ENCODE data around the gene NLRC3.

The NLRC3 gene

DNA sequence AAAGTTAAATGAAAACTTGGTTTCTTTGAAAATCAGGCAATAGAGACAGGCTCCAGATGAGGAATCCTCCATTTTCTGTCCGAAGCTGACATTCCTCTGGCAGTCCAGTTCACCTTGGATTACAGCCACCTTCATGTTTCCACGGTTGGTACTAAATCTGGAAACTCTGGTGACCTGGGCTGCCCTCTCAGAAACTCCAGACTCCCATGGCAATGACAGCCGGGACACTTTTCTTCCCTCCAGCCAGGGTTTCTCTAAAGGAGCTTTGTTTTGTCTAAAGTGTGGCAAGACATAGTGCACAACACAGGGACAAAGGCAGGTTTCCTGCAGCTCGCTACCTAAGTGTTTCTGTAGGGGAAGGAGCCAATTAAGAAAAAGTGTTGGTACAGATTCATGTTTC, 40.4 kb downstream of the NLRC3 start:
- TF ChIP-seq, protein P1, sequence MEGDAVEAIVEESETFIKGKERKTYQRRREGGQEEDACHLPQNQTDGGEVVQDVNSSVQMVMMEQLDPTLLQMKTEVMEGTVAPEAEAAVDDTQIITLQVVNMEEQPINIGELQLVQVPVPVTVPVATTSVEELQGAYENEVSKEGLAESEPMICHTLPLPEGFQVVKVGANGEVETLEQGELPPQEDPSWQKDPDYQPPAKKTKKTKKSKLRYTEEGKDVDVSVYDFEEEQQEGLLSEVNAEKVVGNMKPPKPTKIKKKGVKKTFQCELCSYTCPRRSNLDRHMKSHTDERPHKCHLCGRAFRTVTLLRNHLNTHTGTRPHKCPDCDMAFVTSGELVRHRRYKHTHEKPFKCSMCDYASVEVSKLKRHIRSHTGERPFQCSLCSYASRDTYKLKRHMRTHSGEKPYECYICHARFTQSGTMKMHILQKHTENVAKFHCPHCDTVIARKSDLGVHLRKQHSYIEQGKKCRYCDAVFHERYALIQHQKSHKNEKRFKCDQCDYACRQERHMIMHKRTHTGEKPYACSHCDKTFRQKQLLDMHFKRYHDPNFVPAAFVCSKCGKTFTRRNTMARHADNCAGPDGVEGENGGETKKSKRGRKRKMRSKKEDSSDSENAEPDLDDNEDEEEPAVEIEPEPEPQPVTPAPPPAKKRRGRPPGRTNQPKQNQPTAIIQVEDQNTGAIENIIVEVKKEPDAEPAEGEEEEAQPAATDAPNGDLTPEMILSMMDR (IDR thresholded peaks at IDR 0.05), result no peak

- TF ChIP-seq, protein P1 (IDR thresholded peaks at IDR 0.05), result no peak
Observed at GRCh38 chr16:3536271-3536731, 40.9 kb downstream of the NLRC3 start.

- TF ChIP-seq, protein P1 (IDR thresholded peaks at IDR 0.05), result no peak
Observed at GRCh38 chr16:3534126-3534525, 43.1 kb downstream of the NLRC3 start.

GRCh38 chr16:3532741-3533140, 44.5 kb downstream of the NLRC3 start:
- TF ChIP-seq, protein P1 (IDR thresholded peaks at IDR 0.05), result no peak

DNA sequence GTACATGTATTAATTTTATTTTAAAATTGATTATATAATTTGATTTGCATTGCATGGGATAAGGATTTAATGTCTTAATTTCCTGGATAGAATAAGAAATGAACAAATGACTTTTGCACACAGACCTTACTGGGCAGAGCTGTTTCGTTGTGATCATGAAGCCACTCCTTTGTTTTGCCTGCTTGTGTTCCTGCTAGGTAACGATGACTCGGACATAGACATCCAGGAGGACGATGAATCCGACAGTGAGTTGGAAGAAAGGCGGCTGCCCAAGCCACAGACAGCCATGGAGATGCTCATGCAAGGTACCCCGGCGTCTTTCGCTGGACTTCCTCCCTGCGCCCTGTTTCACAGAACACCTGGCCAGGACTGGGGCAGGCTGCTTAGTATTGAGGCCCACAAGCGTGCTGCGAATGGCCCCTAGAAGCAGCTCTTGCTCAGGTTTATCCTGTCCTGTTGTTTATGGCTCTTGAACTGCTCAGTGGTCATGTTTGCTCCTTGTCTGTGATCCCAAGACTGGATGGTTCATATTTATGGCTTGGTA, 46.8 kb downstream of the NLRC3 start:
- TF ChIP-seq, protein P1 (IDR thresholded peaks at IDR 0.05), result no peak

DNA sequence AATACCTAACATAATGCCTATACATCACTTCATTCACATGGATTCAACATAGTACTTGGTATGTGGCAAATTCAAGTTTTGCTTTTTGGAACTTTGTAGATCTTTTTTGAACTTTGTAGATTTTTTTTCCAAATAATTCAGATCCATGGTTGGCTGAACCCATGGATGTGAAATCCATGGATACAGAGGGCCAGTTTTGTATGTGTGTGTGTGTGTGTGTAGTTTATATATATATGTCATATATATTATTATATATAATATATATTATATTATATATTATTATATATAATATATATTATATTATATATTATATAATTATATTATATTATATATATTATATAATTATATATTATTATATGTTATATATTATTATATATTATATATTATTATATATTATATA, 48.0 kb downstream of the NLRC3 start:
- TF ChIP-seq, protein P1 (IDR thresholded peaks at IDR 0.05), result no peak

DNA sequence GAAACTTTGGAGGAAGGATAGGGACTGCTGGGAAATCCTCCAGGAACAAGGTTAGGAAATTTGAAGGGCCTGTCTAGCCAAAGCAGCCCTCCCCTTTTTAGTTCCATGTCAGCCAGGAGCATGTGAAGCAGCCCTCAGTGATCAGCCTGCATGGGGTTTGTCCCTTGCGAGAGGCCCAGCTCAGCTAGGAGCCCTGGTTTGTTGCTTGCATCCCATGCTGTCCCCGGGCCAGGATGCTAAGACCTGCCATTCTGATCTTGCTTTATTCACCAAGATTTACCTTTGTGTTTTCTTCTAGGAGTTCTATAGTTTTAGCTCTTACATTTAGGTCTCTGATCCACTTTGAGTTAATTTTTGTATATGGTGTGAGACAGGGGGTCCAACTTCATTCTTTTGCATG, 48.8 kb downstream of the NLRC3 start:
- TF ChIP-seq, protein P1 (IDR thresholded peaks at IDR 0.05), result no peak
